ENCODE measurements around the gene ZNF865.

Gene ZNF865

DNA sequence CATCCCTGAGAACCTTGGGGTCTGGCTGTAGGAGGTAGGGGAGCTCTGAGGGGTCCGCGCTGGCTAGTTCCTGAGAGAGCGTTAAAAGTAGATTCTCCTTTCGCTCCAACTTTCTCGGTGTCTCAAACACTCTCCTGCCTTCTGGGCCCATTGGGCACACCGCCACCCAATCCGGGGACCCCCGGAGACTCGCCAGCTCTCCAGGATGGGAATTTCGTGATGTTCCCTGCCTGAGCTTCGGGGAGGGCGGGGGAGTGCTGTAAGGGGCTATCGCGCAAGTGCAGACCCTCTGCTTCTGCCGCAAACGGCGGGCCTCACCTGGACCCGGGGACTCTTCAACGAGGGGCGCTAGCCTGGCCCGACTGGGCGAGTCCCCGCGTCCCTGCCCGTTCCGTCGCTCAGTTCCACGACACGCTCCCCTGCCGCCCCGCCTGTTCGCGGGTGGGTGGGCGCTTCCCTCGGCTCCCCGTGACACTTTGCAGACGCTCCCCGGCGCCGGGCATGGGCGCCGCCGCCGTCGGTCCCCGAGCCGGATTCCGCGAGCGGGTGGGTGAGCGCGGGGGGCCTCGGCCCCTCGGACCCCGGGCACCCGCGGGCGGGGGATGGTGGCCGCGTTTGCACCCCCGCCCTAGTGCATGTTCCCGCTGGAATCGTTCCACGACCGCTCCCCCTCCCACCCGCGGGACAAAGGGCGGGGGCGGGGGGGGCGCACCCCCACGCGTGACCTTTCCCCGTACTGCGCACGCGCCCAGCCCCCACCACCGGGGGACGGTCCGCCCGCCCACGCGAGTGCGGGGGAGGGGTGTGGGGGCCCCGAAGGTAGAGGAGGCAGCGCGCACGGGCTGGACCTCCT, 42.5 kb downstream of the ZNF865 start, which contains the start of gene CCDC106:
CCDC106 (plus strand) TSS at position 481 of the 853 bp plus-strand sequence. CDS start 835 bp downstream, outside the sequence.
- peak; percentile 61 to 84 for DNase-seq

DNA sequence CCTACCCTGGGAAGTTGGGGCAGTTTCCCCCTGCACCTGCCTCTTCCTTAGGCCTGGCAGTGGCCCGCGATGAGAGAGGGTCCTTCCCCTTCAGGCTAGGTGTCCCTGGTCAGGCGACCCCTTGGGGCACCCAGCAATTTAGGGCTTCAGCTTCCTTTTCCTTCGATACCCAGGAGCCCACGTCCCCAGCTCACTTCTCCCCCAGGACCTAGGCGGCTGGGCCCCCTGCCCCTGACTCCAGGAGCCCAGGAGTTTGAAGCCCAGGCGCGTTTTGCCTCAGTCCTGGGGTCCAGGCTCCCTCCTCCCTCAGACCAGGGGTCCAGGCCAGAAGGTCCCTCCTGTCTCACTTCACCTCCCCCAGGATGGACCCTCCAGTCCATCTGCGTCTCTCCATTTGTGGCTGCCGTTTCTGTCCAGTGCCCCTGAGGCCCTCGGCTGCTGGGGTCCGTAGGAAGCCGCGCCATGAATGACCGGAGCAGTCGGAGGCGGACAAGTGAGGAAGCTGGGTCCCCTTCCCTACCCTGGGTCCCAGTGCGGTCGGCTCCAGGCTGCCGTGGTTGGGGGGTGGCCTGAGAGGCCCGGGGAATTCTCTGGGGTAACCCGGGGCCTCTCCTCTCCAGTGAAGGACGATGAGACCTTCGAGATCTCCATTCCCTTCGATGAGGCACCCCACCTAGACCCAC, 43.3 kb downstream of the ZNF865 start:
- DNase-seq, result no peak

DNA sequence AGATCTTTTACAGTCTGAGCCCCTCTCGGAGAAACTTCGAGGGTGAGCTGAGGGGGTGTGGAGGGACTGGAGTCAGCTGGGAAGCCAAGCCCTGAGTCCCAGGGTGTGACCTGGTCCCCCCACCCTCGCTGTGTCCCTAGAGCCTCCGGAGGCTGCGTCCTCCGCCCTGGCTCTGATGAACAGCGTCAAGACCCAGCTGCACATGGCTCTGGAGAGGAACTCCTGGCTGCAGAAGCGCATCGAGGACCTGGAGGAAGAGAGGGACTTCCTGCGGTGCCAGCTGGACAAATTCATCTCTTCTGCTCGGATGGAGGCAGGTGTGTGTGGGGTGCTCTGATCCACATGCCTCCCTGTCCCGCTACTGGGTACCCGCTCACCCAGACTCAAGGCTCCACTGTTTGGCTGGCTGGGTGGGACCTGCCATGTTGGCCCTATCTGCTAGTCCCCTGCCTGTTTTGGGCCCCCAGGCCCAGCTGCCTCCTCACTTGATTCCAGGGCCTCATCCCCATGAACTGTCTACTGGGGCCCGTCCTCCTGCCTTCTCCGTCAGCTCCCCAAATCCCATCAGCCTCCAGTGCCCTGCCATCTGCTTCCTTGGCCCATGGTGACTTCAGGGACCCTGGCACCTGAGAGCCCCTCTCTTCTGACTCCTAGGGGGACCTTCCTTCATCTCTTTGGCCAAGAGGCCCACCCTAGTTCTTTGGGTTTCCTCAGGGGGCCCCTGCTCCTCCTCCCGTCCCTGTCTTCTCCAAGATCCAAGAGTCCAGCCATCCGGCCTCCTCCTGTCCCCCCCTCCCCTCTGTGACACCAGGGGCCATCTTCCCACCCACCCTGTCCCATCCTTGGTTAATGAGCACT, 44.0 kb downstream of the ZNF865 start:
- no peak for DNase-seq

DNA sequence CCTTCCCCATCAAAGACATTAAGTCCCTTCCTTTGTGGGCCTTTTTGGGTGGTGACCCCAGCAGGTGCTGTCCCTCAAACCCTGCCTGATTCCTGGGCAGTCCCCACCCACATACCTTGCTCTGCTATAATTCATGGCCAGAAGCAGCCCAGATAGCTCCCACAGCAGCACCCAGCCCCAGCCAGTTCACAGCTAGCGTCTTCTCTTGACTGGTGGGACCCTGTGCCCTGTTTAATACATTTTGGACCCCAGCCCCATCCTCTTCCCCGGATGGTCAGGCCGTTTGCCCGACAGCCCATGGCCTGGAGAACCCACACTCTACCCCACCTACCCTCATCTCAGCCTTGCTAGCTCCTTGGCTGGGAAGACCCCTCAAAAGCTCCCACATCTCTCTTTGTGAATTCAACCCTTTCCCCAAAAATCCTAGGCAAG, 44.7 kb downstream of the ZNF865 start:
- no peak for DNase-seq

DNA sequence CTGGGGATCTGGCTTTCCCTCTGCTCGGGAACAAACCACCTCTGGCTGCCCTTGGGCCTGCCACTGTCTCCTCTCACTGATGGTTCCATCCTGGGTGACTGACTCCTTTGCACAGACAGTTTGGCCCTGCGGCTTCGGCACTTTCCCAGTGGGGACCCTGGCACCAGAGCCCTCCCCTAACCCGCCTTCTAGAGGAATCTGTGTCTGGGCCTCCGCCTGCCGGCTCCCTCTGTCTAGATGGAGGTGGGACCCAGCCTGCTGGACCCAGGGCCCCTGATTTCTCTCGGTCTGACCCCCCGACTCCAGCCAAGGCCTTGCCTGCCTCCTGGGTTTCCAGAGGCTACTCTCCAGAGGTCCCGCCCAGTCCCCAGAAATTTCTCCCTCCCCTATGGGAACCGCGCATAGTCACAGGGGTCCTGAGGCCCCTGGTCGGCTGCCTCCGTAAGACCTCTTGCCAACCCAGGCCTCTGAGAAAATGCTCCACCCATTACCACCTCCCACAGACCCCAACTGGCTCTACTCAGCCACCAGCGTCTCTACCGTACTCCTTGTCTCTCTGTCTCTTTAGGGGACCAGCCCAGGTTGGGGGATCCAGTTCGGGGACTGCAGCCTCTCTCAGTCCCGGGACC, 45.3 kb downstream of the ZNF865 start:
- no peak for DNase-seq

DNA sequence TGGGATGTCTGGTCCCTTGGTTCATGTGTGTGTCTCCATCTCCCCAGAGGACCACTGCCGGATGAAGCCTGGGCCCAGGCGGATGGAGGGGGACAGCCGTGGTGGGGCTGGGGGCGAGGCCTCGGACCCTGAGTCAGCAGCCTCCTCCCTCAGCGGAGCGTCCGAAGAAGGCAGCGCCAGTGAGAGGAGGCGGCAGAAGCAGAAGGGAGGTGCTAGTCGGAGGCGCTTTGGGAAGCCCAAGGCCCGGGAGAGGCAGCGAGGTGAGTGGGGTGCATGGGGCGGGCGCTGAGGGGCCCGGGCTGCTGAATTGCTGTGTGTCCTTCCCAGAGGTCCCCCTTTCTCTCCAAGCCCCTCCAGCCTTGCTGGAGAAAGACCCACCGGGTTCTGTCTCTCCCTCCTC, 45.8 kb downstream of the ZNF865 start:
- DNase-seq, result no peak

DNA sequence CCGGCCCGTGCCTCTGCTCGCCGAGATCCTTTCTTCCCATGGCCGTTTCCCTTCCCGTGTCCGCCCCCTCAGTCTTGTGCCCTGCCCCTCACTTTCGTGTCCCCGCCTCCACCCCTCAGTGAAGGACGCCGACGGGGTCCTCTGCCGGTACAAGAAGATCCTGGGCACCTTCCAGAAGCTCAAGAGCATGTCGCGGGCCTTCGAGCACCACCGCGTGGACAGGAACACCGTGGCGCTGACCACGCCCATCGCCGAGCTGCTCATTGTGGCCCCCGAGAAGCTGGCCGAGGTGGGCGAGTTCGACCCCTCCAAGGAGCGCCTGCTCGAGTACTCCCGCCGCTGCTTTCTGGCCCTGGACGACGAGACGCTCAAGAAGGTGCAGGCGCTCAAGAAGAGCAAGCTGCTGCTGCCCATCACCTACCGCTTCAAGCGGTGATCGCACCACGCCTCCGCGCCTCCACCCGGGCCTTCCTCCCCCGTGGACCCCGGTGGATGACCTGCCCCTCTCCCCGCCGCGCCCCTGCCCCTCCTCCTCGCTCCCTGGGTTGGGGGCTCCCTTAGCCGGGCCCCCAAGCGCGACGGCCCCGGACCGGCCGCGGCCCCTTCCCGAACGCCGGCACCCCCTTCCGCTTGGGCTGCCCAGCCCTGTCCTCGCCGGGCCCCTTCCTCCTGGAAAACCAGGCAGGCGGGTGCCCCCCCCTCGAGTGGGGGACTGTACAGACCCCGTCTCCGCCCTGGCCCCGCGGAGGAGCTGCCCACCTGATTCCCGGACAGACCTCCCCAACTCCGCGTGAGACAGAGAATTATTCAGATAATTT, 47.1 kb downstream of the ZNF865 start:
- DNase-seq, result no peak

DNA sequence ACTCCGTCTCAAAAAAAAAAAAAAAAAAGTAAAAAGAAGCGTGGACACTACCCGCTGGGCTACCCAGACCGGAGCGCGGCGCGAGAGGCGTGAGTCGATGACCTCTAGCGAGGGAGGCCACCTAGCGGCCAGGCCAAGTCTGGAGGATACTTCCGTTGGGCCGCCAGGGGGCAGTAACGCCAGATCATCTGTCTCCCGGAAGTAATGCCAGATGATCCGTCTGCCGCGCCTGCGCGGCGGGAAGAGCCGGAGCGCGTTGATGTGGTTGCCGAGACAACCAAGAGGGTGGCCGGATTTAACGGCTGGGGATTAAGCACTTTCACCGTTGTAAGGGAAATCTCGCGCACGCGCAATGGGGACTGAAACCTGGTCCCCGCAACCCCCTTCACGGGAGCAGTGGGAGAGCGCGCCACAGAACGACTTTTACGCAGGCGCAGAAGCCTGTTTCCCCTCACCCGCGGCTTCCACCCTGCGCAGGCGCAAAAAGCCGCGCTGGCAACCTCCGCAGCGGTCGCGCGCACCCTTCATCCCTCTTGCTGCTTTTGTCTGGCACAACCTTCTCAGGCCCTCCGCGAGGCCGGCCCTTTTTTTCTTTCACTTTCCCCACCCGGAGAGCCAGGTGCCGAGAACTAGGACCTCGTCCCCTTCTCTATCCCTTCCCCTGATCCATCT, 48.3 kb downstream of the ZNF865 start:
- peak; percentile 99 to 100 for DNase-seq

DNA sequence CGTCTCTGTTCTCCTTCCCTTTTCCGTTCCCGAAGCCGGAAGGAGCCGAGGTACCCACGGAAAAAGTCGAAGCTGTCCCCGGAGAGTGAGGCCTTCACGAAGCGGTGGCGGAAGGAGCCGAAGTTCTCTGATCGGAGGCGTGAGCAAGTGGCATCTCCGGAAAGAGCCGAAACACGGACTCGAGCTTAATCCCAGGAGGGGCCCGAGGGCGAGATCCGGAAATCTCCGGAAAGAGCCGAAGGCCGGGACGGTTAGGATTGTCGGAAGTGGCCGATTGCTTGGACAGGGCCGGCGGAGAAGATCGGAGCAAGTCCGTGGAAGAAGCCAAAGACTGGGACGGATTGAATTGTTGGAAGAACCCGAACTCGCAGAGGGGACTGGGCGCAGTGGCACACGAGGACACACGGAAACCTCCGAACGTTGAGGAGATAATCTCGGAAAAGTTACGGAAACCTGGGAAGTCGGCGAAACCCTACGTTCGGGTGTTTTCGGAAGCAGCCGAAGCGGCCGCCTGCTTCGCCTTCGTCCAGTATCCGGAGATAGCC, 48.9 kb downstream of the ZNF865 start:
- peak; percentile 100 for DNase-seq

DNA sequence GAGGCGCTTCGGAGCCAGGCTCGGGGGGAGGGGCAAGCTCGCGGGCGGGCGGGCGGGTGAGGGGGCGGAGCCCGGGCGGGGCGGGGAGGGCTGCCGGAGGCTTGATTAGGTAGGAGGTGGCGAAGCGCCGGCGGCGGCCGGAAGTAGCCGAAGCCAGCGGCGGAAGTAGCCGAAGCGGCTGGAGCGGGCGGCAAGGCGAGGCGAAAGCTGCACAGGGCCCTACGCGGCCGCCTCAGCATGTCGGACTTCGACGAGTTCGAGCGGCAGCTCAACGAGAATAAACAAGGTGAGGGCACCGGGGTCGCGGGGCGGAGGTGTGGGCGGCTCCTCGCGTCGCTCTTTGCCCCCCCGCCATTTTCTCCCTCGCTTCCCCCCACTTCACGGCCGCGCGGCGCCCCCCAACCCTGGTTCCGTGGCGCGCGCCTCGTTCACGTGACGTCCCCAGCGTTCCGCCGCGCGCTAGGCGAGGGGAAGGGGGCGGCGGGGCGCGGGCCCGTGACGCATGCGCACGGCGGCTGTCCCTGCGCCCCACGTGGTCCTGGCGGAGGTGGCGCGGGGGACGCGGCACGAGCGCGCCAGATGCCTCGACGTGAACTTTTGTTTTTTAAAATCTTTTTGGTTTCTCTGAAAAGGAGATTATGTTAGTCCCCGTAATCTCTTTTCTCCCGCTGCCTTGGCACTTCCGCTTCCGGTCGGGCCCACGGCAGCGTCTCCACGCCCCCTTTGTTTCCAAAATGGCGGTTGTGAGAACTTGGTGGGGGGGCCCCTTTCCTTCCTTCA, 49.6 kb downstream of the ZNF865 start, which contains the start of gene U2AF2:
U2AF2 (plus strand) TSS at position 168 of the 780 bp plus-strand sequence; CDS start at position 238, 70 bp downstream.
- DNase-seq, result peak; percentile 96 to 98

DNA sequence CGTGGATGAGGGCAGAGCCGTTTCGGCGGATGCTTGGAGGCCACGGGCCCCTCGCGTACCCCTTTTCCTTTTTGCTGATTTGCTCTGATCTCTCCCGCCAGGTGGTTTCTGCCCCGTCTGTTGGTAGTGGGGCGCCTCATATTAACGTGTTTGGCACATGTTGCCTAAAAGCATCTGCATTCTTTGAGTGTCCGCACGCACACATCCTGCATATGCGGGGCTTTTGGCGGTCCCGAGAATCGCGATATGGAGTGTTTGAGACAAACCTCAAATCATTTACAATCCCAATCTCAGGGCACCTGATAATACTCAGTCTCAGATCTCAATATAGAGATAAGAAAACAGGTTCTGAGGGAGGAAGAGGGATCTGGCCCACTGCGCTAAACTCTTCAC, 50.2 kb downstream of the ZNF865 start:
- no peak for DNase-seq

DNA sequence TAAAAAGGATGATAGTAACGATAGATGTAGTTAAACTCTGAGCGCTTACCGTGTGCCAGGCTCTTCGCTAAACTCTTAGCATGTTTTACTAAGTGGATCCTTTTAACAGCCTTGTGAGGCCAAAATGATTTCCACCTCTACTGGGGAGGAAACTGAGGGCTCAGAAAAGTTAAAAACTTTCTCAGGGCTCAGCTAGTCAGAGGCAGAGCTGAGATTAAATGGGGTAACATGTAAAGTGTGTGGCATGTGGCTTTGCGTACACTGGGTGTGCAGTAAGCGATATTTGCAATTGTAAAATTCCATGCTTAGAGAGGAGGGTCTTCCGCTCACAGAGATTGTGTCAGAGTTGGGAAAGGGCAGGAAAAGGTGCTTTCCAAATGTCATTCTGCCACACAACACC, 51.1 kb downstream of the ZNF865 start:
- no peak for DNase-seq

DNA sequence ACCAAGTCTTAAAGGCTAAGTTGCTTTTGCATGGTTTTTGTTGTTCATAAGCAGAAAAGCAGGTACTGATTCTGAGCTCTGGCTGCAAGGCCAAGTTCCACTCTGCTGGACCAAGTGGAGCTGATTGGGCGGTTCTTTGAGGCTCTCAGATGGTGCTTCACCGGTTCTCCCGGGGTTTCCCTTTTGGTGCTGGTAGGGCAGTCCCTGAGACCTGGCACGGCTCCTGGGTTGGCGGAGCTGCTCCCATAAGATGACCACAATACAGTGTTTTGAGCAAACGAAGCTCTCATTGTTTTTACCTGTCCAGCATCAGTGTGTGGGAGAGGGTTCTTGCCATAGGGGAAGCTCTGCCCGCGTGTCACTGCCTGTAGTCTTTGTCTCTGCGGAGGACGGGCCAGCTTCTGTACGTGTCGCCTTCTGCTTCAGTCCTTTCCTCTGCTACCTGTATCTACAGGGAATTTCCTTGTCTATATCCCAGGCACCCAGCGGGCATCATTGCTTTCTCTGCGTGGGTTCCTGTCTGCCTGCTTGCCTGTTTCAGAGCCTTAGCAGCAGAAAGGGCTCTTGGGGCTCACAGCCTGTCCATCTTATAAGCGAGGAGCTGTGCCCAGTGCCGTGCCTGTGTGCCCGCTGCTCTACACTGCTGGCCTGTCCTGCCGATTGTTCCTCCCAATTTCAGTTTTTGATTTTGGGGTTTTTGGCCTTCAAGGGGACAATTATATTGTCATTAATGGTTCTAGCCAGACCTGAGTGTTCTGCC, 51.7 kb downstream of the ZNF865 start:
- DNase-seq, result no peak

DNA sequence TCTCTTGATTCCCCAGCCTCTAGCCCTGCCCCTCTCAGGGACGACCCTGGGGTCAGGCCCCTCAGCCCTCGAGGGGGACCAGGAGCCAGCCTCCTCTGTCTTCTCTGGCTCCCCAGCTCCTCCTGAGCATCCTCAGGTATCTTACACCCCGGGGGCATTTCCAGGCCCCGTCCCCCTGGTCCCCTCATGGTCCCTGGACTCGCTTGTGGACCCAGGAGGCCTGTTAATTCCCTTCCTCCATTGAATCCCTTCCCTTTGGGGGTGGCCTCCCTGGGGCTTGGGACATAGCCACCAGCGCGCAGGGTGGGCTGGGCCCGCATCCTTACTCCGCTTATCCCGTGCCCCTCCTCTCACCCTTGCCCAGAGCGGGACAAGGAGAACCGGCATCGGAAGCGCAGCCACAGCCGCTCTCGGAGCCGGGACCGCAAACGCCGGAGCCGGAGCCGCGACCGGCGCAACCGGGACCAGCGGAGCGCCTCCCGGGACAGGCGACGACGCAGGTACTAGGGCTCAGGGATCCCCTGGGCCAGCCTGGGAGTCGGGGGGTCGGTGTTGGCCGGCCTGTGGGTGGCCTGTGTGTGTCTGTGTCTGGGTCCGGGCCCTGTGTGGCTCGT, 53.5 kb downstream of the ZNF865 start:
- no peak for DNase-seq

DNA sequence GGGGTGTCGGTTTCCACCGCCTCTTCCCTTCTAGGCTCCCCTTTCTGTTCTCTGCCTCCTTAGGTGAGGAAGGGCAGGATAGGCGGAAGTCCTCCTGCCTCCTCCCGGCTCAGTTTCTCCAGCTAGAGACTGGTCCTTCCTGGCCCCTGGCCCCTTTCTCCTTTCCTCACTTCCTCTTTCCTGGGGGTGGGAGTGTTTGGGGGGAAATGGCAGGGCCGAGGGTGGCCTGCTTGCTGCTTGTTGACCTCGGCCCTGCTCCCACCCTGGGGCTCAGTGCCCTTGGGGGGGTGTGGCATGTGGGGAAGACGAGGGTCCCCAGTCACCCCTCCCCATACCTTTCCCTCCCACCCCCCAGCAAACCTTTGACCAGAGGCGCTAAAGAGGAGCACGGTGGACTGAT, 54.4 kb downstream of the ZNF865 start:
- no peak for DNase-seq

DNA sequence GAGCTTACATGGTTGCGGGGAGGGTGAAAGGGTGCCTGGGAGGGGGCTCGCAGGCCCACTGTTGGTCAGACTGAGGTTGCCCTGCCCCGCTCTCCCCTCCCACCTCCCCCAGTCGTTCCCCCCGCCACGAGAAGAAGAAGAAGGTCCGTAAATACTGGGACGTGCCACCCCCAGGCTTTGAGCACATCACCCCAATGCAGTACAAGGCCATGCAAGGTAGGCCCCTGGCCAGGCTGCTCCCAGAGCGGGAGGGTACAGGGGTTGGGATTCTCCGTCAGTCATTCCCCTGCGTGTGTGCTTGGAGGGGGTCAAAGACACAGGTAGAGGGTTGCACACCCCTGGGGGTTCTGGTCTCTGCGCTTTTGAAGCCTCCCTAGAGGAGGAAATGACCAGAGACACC, 55.0 kb downstream of the ZNF865 start:
- no peak for DNase-seq

DNA sequence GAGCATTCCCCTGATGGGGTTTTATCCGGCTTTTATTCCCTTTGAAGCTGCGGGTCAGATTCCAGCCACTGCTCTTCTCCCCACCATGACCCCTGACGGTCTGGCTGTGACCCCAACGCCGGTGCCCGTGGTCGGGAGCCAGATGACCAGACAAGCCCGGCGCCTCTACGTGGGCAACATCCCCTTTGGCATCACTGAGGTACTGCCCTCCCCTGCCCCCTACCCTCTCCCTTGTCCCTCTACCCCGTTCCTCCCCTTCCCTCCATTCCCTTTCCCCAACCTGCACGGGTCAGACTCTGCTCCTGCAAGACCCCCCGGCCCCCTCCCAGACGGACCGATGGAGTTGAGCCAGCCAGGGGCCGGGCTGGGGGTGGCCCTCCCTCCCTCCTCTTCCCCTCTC, 55.5 kb downstream of the ZNF865 start:
- DNase-seq, result no peak

DNA sequence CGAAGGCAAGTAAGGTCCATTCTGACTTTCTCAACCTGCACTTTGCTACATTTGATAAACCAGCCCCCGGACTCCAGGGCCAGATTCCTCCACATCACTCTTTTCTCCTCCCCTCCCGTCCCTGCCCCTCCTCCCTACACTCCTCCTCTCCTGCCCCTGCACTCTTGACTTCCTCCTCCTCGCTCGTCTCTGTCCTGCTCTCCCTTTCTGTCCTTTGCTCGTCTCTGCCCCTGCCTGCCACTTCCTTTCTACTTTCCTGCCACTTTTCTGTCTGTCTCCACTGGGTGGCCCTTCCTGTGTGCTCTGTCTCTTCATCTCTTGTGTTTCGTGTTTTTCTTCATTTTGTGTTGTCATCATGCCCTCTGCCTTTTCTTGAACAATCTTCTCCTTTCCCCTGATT, 56.4 kb downstream of the ZNF865 start:
- DNase-seq, result no peak
